Adrenal gland (tissue), 12 donors: Measurements from ENCODE around the gene KDF1. TPM values are rescaled to one million over a fixed set of nuclear protein-coding genes. Genes with fewer than 3 reads are reported as not detected.

Source experiments
- DNase-seq, 7 donors: peaks; one replicate each; pipeline ENCODE4 v3.0.0-alpha.2; 2019 to 2020
- H3K27ac ChIP-seq, 5 donors: fragments of 200-600 bp; sonication (generic) in 4 of 5; 1 replicate in 3 of 5; 2 replicates in 2 of 5; pipeline versions ENCODE4 v1.5.1 to v1.8.0; 2016 to 2020; ENCODE audit warnings: mild to moderate bottlenecking in 1 of 5
- H3K27me3 ChIP-seq: fragments of 200-600 bp; 2 replicates; pipeline ENCODE4 v1.8.0; 2021
- H3K36me3 ChIP-seq, 2 donors: fragments of 200-600 bp; replicated peaks in 1 of 2; 1 replicate in 1 of 2; 2 replicates in 1 of 2; pipeline versions ENCODE4 v1.5.1 to v1.8.0; 2018 to 2022
- H3K4me1 ChIP-seq, 2 donors: fragments of 200-600 bp; replicated peaks in 1 of 2; 1 replicate in 1 of 2; 2 replicates in 1 of 2; pipeline versions ENCODE4 v1.5.1 to v1.8.0; 2018 to 2021
- H3K4me3 ChIP-seq, 4 donors: fragments of 200-600 bp; sonication (generic) in 3 of 4; one replicate each; pipeline ENCODE4 v1.5.1; 2016 to 2018
- H3K9me3 ChIP-seq, 3 donors: fragments of 200-600 bp; sonication (generic) in 1 of 3; replicated peaks in 1 of 3; 1 replicate in 2 of 3; 2 replicates in 1 of 3; pipeline versions ENCODE4 v1.5.1 to v1.8.0; 2016 to 2021
- POLR2A ChIP-seq, 2 donors: fragments of 450-650 bp; IDR thresholded peaks; one replicate each; pipeline ENCODE4 v1.6.1; 2017; ENCODE audit warnings: antibody characterized with exemption in 2 of 2, mild to moderate bottlenecking in 2 of 2, moderate library complexity in 1 of 2
- WGBS, 4 donors: extraction: QIAGEN DNeasy Blood & Tissue Kit in 2 of 4; methylation state at CpG; one replicate each; pipeline versions ENCODE4 v1.1.5 to v1.1.7; 2013 to 2017; 5-methylcytosine and 5-hydroxymethylcytosine counted together
- intact Hi-C, 2 donors: fragments of 100-400 bp; cut with DNase I; formaldehyde crosslinking; loops; one replicate each; pipeline versions ENCODE4 v1.14.1 to v1.15.0; 2022 to 2023
- polyA plus RNA-seq, 3 donors: library from polyadenylated mRNA; stranded (reverse); fragments of 200-250 nt in 2 of 3; fragments of 350-450 nt in 1 of 3; fragmentation: Illumina TruSeq in 1 of 3; extraction: RNeasy Lipid Tissue Mini Kit (QIAGEN cat#74804) in 1 of 3; gene quantifications; one replicate each; pipeline ENCODE4 v1.2.3, GENCODE V29; 2013 to 2014
- total RNA-seq, 9 donors: library from RNA; depleted of rRNA in 4 of 9; stranded (reverse); fragments of >200 nt in 4 of 9; fragments of 120-200 nt in 1 of 9; fragmentation: NEBNext Ultra II Directional in 1 of 9; extraction: Animal tissue kit (Norgen Biotek cat#: 25700) in 1 of 9; gene quantifications; one replicate each; pipeline versions ENCODE4 v1.1.0 to v1.2.4, GENCODE V29; 2013 to 2023
- TF ChIP-seq, protein P1 (sequence below), 6 experiments: fragments of 450-650 bp in 4 of 6; fragments of 200-600 bp in 2 of 6; sonication (generic) in 1 of 6; IDR thresholded peaks; 1 replicate in 5 of 6; 2 replicates in 1 of 6; pipeline versions ENCODE4 v1.5.1 to v1.8.0; 2016 to 2021; ENCODE audit warnings: antibody characterized with exemption in 6 of 6, mild to moderate bottlenecking in 2 of 6, moderate library complexity in 1 of 6
- donor health status: healthy with polysubstance abuse.
- donor health status: Bipolar disorder and iron deficiency.
- donor health status: DM: yes; HTN: yes; CAD: no.
- donor health status: DM: no; HTN: no; CAD: no.
- donor health status: DM: no; HTN: no; CAD: no.
- donor health status: DM: yes; HTN: yes; CAD: no.

The KDF1 gene
- total and polyA plus RNA-seq, 12 donors, result 0.15 to 4.0 (median 1.2) TPM

DNA sequence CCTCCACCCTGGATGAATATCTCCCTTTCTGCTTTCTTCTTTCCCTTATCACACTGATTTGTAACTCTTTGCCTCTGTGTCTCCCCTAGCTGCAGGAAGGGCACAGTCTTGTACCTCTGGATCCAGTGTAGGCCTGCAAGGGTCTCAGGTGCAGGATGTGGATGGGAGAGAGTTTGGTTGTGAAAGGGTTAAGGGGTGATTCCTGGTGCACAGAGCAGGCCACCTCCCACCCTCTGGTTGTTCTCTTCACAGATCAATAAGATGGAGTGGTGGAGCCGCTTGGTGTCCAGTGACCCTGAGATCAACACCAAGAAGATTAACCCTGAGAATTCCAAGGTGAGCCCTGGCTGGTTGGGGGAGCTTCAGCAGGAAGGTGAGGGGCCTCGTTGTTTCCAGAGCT lies 15.1 kb downstream of the KDF1 start:
- no peak for TF ChIP-seq POLR2A (IDR thresholded peaks at IDR 0.05)
- TF ChIP-seq, protein P1, sequence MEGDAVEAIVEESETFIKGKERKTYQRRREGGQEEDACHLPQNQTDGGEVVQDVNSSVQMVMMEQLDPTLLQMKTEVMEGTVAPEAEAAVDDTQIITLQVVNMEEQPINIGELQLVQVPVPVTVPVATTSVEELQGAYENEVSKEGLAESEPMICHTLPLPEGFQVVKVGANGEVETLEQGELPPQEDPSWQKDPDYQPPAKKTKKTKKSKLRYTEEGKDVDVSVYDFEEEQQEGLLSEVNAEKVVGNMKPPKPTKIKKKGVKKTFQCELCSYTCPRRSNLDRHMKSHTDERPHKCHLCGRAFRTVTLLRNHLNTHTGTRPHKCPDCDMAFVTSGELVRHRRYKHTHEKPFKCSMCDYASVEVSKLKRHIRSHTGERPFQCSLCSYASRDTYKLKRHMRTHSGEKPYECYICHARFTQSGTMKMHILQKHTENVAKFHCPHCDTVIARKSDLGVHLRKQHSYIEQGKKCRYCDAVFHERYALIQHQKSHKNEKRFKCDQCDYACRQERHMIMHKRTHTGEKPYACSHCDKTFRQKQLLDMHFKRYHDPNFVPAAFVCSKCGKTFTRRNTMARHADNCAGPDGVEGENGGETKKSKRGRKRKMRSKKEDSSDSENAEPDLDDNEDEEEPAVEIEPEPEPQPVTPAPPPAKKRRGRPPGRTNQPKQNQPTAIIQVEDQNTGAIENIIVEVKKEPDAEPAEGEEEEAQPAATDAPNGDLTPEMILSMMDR (IDR thresholded peaks at IDR 0.05), result no peak
- Histone ChIP-seq H3K4me3 (no peak overlapping the region), H3K9me3 (no peaks in the 10 kb centered on the region), H3K4me1 (peaks cover 19 to 25% of the 10 kb centered on the region in 2 donors), H3K27ac (peak overlapping the region in 4 of 5 donors; percentile 36 to 81 (median 63)), H3K36me3 (peaks cover 0 to 61% of the 10 kb centered on the region in 2 donors), H3K27me3 (no peaks in the 10 kb centered on the region)
- no peak for DNase-seq
- 29 to 43% (median 39%) methylated on average over 1 to 2 of the region's 2 CpGs for WGBS, 4 donors
- intact Hi-C loops, result no loop called here

DNA sequence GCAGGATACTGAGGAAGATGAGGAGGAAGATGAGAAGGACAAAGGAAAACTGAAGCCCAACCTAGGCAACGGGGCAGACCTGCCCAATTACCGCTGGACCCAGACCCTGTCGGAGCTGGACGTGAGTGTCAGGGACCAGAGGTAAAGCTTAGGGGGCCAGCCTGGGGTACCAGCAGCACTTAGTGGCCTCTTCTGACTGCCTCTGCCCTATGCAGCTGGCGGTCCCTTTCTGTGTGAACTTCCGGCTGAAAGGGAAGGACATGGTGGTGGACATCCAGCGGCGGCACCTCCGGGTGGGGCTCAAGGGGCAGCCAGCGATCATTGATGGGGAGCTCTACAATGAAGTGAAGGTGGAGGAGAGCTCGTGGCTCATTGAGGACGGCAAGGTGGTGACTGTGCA lies 17.6 kb downstream of the KDF1 start:
- Histone ChIP-seq H3K4me3 (no peak overlapping the region), H3K36me3 (peaks cover 0 to 61% of the 10 kb centered on the region in 2 donors), H3K27ac (no peak overlapping the region), H3K4me1 (peaks cover 24 to 32% of the 10 kb centered on the region in 2 donors), H3K9me3 (no peaks in the 10 kb centered on the region), H3K27me3 (no peaks in the 10 kb centered on the region)
- intact Hi-C loops, result no loop called here
- no peak for DNase-seq
- WGBS, 4 donors, result 93 to 96% (median 95%) methylated on average over 10 to 12 of the region's 12 CpGs
- TF ChIP-seq POLR2A (IDR thresholded peaks at IDR 0.05), result no peak
- TF ChIP-seq, protein P1 (IDR thresholded peaks at IDR 0.05), result no peak

DNA sequence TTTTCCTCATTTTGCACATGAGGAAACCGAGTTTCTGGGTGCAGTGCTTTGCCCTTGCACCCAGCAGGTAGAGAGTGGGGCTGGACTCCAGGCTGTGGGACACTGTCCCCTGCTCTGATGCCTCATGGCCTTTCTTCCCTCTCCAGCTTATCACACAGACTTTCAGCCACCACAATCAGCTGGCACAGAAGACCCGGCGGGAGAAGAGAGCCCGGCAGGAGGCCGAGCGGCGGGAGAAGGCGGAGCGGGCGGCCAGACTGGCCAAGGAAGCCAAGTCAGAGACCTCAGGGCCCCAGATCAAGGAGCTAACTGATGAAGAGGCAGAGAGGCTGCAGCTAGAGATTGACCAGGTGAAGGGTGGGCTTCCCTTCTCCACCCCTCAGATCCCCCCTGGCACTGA lies 19.0 kb downstream of the KDF1 start:
- Histone ChIP-seq H3K9me3 (no peaks in the 10 kb centered on the region), H3K4me1 (peaks cover 29 to 37% of the 10 kb centered on the region in 2 donors), H3K27ac (no peak overlapping the region), H3K36me3 (peaks cover 0 to 58% of the 10 kb centered on the region in 2 donors), H3K4me3 (no peak overlapping the region), H3K27me3 (no peaks in the 10 kb centered on the region)
- 93 to 97% (median 93%) methylated on average over 10 of the region's 10 CpGs for WGBS, 4 donors
- DNase-seq, result no peak
- TF ChIP-seq, protein P1 (IDR thresholded peaks at IDR 0.05), result no peak
- no peak for TF ChIP-seq POLR2A (IDR thresholded peaks at IDR 0.05)
- intact Hi-C loops, result no loop called here

DNA sequence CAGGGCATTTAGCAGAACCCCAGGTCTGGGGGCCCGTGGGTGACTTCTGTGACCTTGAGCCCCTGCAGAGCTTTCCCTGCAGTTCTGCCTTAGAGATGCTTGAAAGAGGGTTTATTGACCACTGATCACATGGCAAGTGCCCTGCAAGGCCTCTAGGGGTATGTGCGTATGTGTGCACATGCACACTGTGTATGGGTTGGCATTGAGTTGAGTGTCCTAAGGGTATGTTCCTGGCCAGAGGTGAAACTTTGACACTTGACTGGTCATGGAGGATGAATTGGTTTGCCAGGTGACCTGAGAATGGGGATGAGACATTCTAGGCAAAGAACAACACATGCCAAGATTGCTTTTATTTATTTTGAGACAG lies 21.6 kb downstream of the KDF1 start:
- no peak overlapping the region for H3K4me3 ChIP-seq
- H3K27me3 ChIP-seq, result no peaks in the 10 kb centered on the region
- H3K9me3 ChIP-seq, result no peaks in the 10 kb centered on the region
- intact Hi-C loops, result no loop called here
- H3K27ac ChIP-seq, result peak overlapping the region in 4 of 5 donors; percentile 0 to 73 (median 41)
- no peak for DNase-seq
- H3K4me1 ChIP-seq, result peaks cover 15 to 20% of the 10 kb centered on the region in 2 donors
- 67 to 74% (median 70%) methylated on average over 2 of the region's 2 CpGs for WGBS, 4 donors
- TF ChIP-seq, protein P1 (IDR thresholded peaks at IDR 0.05), result no peak
- no peak for TF ChIP-seq POLR2A (IDR thresholded peaks at IDR 0.05)
- peaks cover 0 to 31% of the 10 kb centered on the region in 2 donors for H3K36me3 ChIP-seq
